Cardiac fibroblast (primary cell): ENCODE data around the gene P2RX7.

Experiments
- DNase-seq, 2 donors: peaks; one replicate each; pipeline versions ENCODE4 v3.0.0 to v3.0.0-alpha.2; 2010; ENCODE audit warnings: low read depth in 2 of 2
- H3K4me3 ChIP-seq, 2 donors: replicated peaks in 1 of 2; 1 replicate in 1 of 2; 2 replicates in 1 of 2; pipeline ENCODE4 v1.5.1; 2011; ENCODE audit warnings: low read depth in 2 of 2, low read length in 2 of 2, mild to moderate bottlenecking in 2 of 2, moderate library complexity in 1 of 2
- CTCF ChIP-seq: IDR thresholded peaks from one replicate; pipeline ENCODE4 v1.5.1; 2011; ENCODE audit warnings: low read depth, mild to moderate bottlenecking, low read length, inconsistent platforms

P2RX7 gene

GRCh38 chr12:121131941-121132341 lies 735 bp upstream of the P2RX7 start:
- no peak overlapping the region for H3K4me3 ChIP-seq

GRCh38 chr12:121133838-121134237 lies 1.2 kb downstream of the P2RX7 start:
- no peak for TF ChIP-seq CTCF
- no peak overlapping the region for H3K4me3 ChIP-seq
- no peak for DNase-seq

More at GRCh38 chr12:121131941-121132341, 735 bp upstream of the P2RX7 start:
- TF ChIP-seq CTCF = no peak
- no peak for DNase-seq

GRCh38 chr12:121135320-121135719 lies 2.6 kb downstream of the P2RX7 start:
- no peak for TF ChIP-seq CTCF
- no peak for DNase-seq
- H3K4me3 ChIP-seq = no peak overlapping the region

- TF ChIP-seq CTCF = no peak
These were observed 4.8 kb downstream of the P2RX7 start for GRCh38 chr12:121137512-121137911.

GRCh38 chr12:121138284-121138683 lies 5.6 kb downstream of the P2RX7 start:
- no peak for DNase-seq
- TF ChIP-seq CTCF = no peak

More at GRCh38 chr12:121137512-121137911, 4.8 kb downstream of the P2RX7 start:
- no peak for DNase-seq
- no peak overlapping the region for H3K4me3 ChIP-seq

GRCh38 chr12:121139286-121139685 lies 6.6 kb downstream of the P2RX7 start:
- TF ChIP-seq CTCF = no peak
- DNase-seq = no peak
- H3K4me3 ChIP-seq = no peak overlapping the region

More at GRCh38 chr12:121138284-121138683, 5.6 kb downstream of the P2RX7 start:
- no peak overlapping the region for H3K4me3 ChIP-seq

GRCh38 chr12:121142171-121142950 lies 9.7 kb downstream of the P2RX7 start:
- TF ChIP-seq CTCF = no peak
- DNase-seq = no peak
- no peak overlapping the region for H3K4me3 ChIP-seq
